HEK293 (cell line): ENCODE results near the gene ZNF319.

ENCODE experiments used
- CTCF ChIP-seq: fragments of 450-650 bp; formaldehyde crosslinking; IDR thresholded peaks from 2 replicates; pipeline ENCODE4 v1.5.1; 2016; ENCODE audit warnings: missing biosample characterization, missing genetic modification characterization
- MYNN ChIP-seq: fragments of 450-650 bp; formaldehyde crosslinking; IDR thresholded peaks from 2 replicates; pipeline ENCODE4 v1.5.1; 2016; ENCODE audit warnings: missing biosample characterization, missing genetic modification characterization, borderline replicate concordance
- PBX3 ChIP-seq: sonication (generic); formaldehyde crosslinking; IDR thresholded peaks from 2 replicates; pipeline ENCODE4 v1.8.1; 2022; ENCODE audit warnings: mild to moderate bottlenecking, moderate library complexity, missing genetic modification reagents
- ZNF19 ChIP-seq: fragments of 450-650 bp; formaldehyde crosslinking; IDR thresholded peaks from 2 replicates; pipeline ENCODE4; 2016; ENCODE audit warnings: missing biosample characterization, missing genetic modification characterization, low read depth

GRCh38 chr16:58035356-58036170, 35.1 kb upstream of the ZNF319 start:
- TF ChIP-seq ZNF19 = no peak
- TF ChIP-seq CTCF (tag by site-specific recombination) = no peak
- TF ChIP-seq MYNN (tag by site-specific recombination) = no peak
- TF ChIP-seq PBX3 (CRISPR knock-in tag) = no peak
